Measurements from ENCODE around the gene ABHD4.

ABHD4 gene

GRCh38 chr14:22602862-22603261 lies 4.8 kb downstream of the ABHD4 start:
- no peak overlapping the region for H3K27ac ChIP-seq
- no peak for TF ChIP-seq CTCF (conservative IDR thresholded peaks at IDR 0.05; ENCODE audit: low read depth)
- peak; percentile 60 for DNase-seq (ENCODE audit: low spot score)
- ChIA-PET CTCF (interaction anchor here (0.5 kb wide), 1 partner anchor 50 kb away, joined by 3 read pairs; no protein-coding TSS in a partner anchor), POLR2A (ENCODE audit: low non-redundant PET) (interaction anchor here (0.8 kb wide), 1 partner anchor 18 kb away, joined by 3 read pairs; no protein-coding TSS in a partner anchor)

GRCh38 chr14:22606380-22606779 lies 8.3 kb downstream of the ABHD4 start:
- TF ChIP-seq CTCF (conservative IDR thresholded peaks at IDR 0.05; ENCODE audit: low read depth): no peak
- CTCF ChIA-PET: no interaction called here
- H3K27ac ChIP-seq: no peak overlapping the region
- POLR2A ChIA-PET (ENCODE audit: low non-redundant PET): no interaction called here
- DNase-seq (ENCODE audit: low spot score): no peak

GRCh38 chr14:22607291-22607690 lies 9.2 kb downstream of the ABHD4 start:
- DNase-seq (ENCODE audit: low spot score): no peak
- POLR2A ChIA-PET (ENCODE audit: low non-redundant PET): no interaction called here
- H3K27ac ChIP-seq: 0 out of 2 replicates have a peak overlapping the region, but pooled peaks have one; percentile 5
- TF ChIP-seq CTCF (conservative IDR thresholded peaks at IDR 0.05; ENCODE audit: low read depth): no peak
- CTCF ChIA-PET: interaction anchor here (0.7 to 1.9 kb wide), 2 partner anchors 8 to 18 kb away, joined by 4 to 6 read pairs; no protein-coding TSS in a partner anchor

GRCh38 chr14:22610931-22611330 lies 12.8 kb downstream of the ABHD4 start:
- ChIA-PET POLR2A (ENCODE audit: low non-redundant PET) (no interaction called here), CTCF (interaction anchor here (1.2 kb wide), 1 partner anchor 43 kb away, joined by 3 read pairs; no protein-coding TSS in a partner anchor)
- TF ChIP-seq CTCF (conservative IDR thresholded peaks at IDR 0.05; ENCODE audit: low read depth): no peak
- H3K27ac ChIP-seq: peak overlapping the region; percentile 11; the same call in 1 of the 2 replicates
- DNase-seq (ENCODE audit: low spot score): no peak

- no peak for TF ChIP-seq CTCF (conservative IDR thresholded peaks at IDR 0.05; ENCODE audit: low read depth)
- CTCF ChIA-PET: interaction anchor here (0.8 to 1.2 kb wide), 2 partner anchors 12 to 223 kb away, joined by 3 to 6 read pairs; no protein-coding TSS in a partner anchor
- peak overlapping the region; percentile 89 for H3K27ac ChIP-seq
- DNase-seq (ENCODE audit: low spot score): no peak
- POLR2A ChIA-PET (ENCODE audit: low non-redundant PET): no interaction called here
Measured at GRCh38 chr14:22613106-22613695, 15.1 kb downstream of the ABHD4 start.

- H3K27ac ChIP-seq: peak overlapping the region; percentile 89
- no peak for DNase-seq (ENCODE audit: low spot score)
- ChIA-PET POLR2A (ENCODE audit: low non-redundant PET) (no interaction called here), CTCF (interaction anchor here (0.8 to 1.2 kb wide), 2 partner anchors 12 to 223 kb away, joined by 3 to 6 read pairs; no protein-coding TSS in a partner anchor)
- TF ChIP-seq CTCF (conservative IDR thresholded peaks at IDR 0.05; ENCODE audit: low read depth): no peak
Measured at GRCh38 chr14:22613736-22614239, 15.7 kb downstream of the ABHD4 start.

Measured in RWPE1 (cell line).